HG02678 (cell line): Measurements from ENCODE around the gene ADK.

Experiments used
- ATAC-seq: cut with Tn5 transposase; IDR thresholded peaks from one replicate; pipeline ENCODE4 v1.9.1; 2021; ENCODE audit warnings: mild to moderate bottlenecking, moderate library complexity; ENCODE audit not compliant: unreplicated experiment

The ADK gene

GRCh38 chr10:74231375-74231774 is 80.4 kb downstream of the ADK start:
- no peak for ATAC-seq

- no peak for ATAC-seq
Observed at GRCh38 chr10:74233281-74233680, 82.3 kb downstream of the ADK start.

- no peak for ATAC-seq
Observed at GRCh38 chr10:74234569-74234968, 83.5 kb downstream of the ADK start.

GRCh38 chr10:74238031-74238431 is 87.0 kb downstream of the ADK start:
- ATAC-seq, result no peak

GRCh38 chr10:74238516-74238915 is 87.5 kb downstream of the ADK start:
- ATAC-seq, result no peak

- ATAC-seq, result no peak
Observed at GRCh38 chr10:74243067-74243466, 92.0 kb downstream of the ADK start.

- ATAC-seq, result no peak
Observed at GRCh38 chr10:74244097-74244685, 93.2 kb downstream of the ADK start.

GRCh38 chr10:74244807-74245206 is 93.8 kb downstream of the ADK start:
- no peak for ATAC-seq

GRCh38 chr10:74246495-74246894 is 95.5 kb downstream of the ADK start:
- no peak for ATAC-seq

- no peak for ATAC-seq
Observed at GRCh38 chr10:74249865-74250264, 98.8 kb downstream of the ADK start.

- ATAC-seq, result no peak
Observed at GRCh38 chr10:74255214-74255613, 104.2 kb downstream of the ADK start.

GRCh38 chr10:74255888-74256357 is 104.9 kb downstream of the ADK start:
- no peak for ATAC-seq

GRCh38 chr10:74262856-74263255 is 111.8 kb downstream of the ADK start:
- ATAC-seq, result no peak

- ATAC-seq, result no peak
Observed at GRCh38 chr10:74263996-74264395, 113.0 kb downstream of the ADK start.

- no peak for ATAC-seq
Observed at GRCh38 chr10:74272288-74272687, 121.3 kb downstream of the ADK start.

- ATAC-seq, result no peak
Observed at GRCh38 chr10:74275755-74276290, 124.8 kb downstream of the ADK start.

GRCh38 chr10:74276416-74276815 is 125.4 kb downstream of the ADK start:
- no peak for ATAC-seq

GRCh38 chr10:74282151-74282847 is 131.3 kb downstream of the ADK start:
- ATAC-seq, result no peak

- no peak for ATAC-seq
Observed at GRCh38 chr10:74282848-74283210, 131.8 kb downstream of the ADK start.

GRCh38 chr10:74289188-74289587 is 138.2 kb downstream of the ADK start:
- no peak for ATAC-seq

GRCh38 chr10:74289951-74290350 is 138.9 kb downstream of the ADK start:
- ATAC-seq, result no peak

- ATAC-seq, result no peak
Observed at GRCh38 chr10:74290708-74291107, 139.7 kb downstream of the ADK start.
